ENCODE measurements around the gene STOM.
"Not testable (repeated sequence)": the region's sequence is repeated elsewhere in the genome, so short reads cannot be mapped to it uniquely, and the experiment has no call there.

Gene STOM

DNA sequence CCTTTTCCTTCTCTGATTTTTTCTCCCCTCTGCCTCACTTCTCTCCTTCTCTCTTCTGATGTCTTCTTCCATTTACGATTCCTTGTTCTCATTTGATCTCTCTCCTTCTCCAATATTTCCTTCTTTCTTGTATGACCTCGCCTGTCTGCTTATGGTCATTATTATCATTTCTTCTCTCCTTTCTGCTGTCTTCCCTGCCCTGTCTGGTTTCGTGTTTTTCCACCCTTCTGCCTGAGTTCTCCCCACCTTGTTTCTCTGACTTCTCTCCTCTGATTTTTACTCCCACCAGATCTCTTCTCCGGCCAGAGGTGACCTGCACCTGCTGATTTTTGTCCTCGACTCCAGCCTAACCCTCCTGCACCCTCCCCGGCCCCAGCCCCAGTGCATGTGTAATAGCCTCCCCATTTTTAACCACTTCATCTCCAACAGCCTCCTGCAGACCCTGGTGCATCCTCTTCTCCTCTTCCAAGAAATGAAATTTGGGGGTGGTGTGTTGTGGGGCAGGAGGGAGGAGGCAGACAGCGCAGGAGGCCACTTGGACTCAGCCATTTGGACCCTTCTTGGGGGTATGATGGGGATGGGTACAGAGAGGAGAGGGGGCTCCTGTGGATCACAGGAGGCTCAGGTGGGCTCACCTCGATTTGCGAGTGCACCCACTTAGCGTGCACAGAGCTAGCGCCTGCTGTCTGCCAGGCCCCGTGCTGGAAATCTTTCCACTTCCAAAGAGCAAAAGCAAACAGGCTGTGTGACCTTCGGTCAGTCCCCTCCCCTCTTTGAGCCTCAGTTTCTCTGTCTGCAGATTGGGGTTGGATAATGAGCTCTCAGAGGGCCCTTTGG lies 69.5 kb downstream of the STOM start:
- ATAC-seq (ENCODE audit: low read depth): no peak
- H3K9me3 Mint-ChIP-seq: no peaks in the 10 kb centered on the region
- peaks cover 23% of the 10 kb centered on the region for H3K4me1 Mint-ChIP-seq
- peaks cover 2% of the 10 kb centered on the region for H3K36me3 Mint-ChIP-seq
- H3K27ac Mint-ChIP-seq: peak overlapping the region; percentile 68
- no peaks in the 10 kb centered on the region for H3K27me3 Mint-ChIP-seq
- peak overlapping the region; percentile 83 for H3K4me3 Mint-ChIP-seq
- DNase-seq (ENCODE audit: low spot score in 2 of 2): no peak

DNA sequence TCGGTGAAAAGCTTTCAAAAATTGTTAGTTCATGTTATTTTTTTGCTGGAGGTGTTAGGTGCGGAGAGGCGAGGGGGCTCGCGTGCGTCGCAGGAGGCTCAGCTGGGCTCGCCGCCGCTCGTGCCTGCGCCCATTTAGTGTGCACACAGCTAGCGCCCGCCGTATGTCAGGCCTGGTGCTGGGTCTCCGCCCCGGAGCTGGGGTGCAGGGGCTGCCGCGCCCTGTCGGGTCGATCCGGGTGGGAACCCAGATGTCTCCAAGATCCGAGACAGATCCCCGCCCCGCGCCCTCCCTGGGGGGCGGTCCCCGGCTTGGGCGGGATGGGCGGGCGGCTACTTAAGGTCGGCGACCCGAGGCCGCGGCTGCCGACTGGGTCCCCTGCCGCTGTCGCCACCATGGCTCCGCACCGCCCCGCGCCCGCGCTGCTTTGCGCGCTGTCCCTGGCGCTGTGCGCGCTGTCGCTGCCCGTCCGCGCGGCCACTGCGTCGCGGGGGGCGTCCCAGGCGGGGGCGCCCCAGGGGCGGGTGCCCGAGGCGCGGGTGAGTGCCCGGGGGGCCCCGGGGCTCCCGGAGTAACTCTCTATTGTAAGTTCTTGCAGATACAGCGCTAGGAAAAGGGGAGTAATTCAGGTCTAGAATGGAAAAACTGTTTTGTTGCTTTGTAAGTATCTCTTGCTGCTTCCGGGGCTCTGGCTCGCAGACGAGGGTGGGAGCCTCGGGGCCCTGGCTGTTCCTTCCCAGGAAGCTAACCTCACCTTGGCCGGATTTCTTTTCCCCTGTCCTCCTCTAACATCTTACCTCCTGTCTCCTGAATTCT lies 70.4 kb downstream of the STOM start:
- ATAC-seq (ENCODE audit: low read depth): peak; percentile 64
- peak overlapping the region; percentile 83 for H3K4me3 Mint-ChIP-seq

DNA sequence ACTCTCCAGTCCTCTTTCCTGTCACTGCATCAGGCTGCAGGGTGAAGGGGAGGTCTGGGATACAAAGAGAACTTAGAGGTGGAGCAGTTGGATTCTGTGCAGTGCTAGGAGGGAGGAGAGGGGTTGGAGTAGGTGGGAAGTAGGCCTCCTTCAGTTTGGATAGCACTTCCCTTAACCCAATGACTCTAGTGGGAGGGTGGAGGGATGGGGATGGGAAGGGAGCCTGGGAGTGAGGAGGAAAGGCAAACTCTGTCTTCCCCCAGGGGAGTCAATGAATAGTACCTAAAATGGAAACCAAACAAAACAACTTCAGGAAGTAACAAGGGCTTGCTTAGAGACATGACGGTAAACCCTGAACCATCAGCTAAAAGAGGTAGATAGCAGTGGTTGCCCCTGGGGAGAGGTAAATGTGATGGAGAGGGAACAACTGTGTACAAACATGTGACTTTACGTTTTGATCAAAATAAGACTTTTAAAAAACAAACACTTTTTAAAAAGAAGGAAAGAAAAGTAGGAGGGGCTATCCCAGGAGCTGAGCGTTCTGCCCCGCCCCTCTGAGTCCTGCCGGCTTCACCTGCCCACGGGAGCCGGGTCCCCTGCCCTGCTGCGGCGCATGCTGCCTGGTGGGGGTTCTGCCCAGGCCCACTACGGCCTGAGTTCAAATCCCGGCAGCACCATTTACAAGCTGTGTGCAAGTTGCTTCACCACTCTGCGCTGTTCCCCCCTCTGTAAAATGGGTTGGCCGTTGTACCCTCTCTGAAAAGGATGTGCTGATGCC lies 71.2 kb downstream of the STOM start:
- H3K4me1 Mint-ChIP-seq: peaks cover 23% of the 10 kb centered on the region
- peak; percentile 76 for ATAC-seq (ENCODE audit: low read depth)
- peak overlapping the region; percentile 93 for H3K27ac Mint-ChIP-seq

More for the DNA sequence above, 70.4 kb downstream of the STOM start:
- DNase-seq (ENCODE audit: low spot score in 2 of 2): peak; percentile 31 to 51
- H3K27ac Mint-ChIP-seq: peak overlapping the region; percentile 93
- peaks cover 23% of the 10 kb centered on the region for H3K4me1 Mint-ChIP-seq
- H3K27me3 Mint-ChIP-seq: no peaks in the 10 kb centered on the region
- no peaks in the 10 kb centered on the region for H3K9me3 Mint-ChIP-seq
- peaks cover 2% of the 10 kb centered on the region for H3K36me3 Mint-ChIP-seq

DNA sequence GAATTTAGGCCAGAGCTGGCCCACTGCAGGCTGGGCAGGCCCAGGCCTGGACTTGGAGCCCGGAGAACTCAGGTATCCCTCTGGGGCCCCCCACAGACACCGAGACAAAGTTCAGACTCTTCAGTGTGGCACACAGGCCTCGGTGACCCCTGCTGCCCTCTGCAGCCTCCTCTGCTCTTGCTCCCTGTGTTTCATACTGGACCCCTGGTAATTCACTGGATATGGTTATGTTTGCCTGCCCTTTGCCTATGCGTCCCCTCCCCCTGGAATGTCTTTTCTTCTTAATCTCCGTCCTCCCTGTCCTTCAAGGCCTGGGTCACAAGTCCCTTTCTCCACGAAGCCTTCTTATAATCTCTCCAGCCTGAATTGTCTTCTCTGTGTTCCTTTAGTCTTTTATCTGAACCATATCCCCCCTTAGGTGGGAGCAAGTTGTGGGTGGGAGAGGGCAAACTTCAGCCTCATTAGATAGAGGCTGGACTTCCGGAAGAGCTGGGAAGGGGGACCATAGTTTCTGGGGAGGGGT lies 72.0 kb downstream of the STOM start:
- DNase-seq (ENCODE audit: low spot score in 2 of 2) (no peak), ATAC-seq (ENCODE audit: low read depth) (no peak)
- Mint-ChIP-seq H3K27ac (peak overlapping the region; percentile 93), H3K4me3 (peak overlapping the region; percentile 81), H3K27me3 (no peaks in the 10 kb centered on the region), H3K9me3 (no peaks in the 10 kb centered on the region), H3K4me1 (peaks cover 23% of the 10 kb centered on the region), H3K36me3 (no peaks in the 10 kb centered on the region)

More for the DNA sequence above, 71.2 kb downstream of the STOM start:
- Mint-ChIP-seq H3K4me3 (peak overlapping the region; percentile 81), H3K9me3 (no peaks in the 10 kb centered on the region), H3K36me3 (peaks cover under 1% of the 10 kb centered on the region), H3K27me3 (no peaks in the 10 kb centered on the region)
- DNase-seq (ENCODE audit: low spot score in 2 of 2): peak in 1 of 2 donors; percentile 11

DNA sequence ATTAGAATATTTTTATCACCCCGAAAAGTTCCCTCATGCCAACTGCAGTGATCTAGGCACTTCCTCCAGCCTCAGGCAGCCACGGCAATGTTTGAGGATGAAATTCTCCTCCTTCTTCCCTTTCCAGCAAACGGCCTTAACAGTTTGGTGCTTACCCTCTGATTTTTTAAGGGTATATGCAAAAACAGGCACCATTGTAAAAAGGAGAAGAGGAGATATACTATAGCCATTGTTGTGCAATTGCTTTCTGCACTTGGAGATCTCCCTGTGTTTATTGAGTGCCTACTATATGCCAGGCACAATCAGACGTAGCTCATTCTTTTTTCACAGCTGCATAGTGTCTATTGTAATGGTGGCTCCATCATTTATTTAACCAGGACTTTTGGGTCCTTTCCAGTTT lies 72.7 kb downstream of the STOM start:
- H3K4me1 Mint-ChIP-seq: peaks cover 23% of the 10 kb centered on the region
- no peak for ATAC-seq (ENCODE audit: low read depth)
- no peak for DNase-seq (ENCODE audit: low spot score in 2 of 2)
- H3K4me3 Mint-ChIP-seq: no peak overlapping the region
- no peaks in the 10 kb centered on the region for H3K36me3 Mint-ChIP-seq
- no peaks in the 10 kb centered on the region for H3K27me3 Mint-ChIP-seq
- H3K27ac Mint-ChIP-seq: peak overlapping the region; percentile 93
- H3K9me3 Mint-ChIP-seq: no peaks in the 10 kb centered on the region

DNA sequence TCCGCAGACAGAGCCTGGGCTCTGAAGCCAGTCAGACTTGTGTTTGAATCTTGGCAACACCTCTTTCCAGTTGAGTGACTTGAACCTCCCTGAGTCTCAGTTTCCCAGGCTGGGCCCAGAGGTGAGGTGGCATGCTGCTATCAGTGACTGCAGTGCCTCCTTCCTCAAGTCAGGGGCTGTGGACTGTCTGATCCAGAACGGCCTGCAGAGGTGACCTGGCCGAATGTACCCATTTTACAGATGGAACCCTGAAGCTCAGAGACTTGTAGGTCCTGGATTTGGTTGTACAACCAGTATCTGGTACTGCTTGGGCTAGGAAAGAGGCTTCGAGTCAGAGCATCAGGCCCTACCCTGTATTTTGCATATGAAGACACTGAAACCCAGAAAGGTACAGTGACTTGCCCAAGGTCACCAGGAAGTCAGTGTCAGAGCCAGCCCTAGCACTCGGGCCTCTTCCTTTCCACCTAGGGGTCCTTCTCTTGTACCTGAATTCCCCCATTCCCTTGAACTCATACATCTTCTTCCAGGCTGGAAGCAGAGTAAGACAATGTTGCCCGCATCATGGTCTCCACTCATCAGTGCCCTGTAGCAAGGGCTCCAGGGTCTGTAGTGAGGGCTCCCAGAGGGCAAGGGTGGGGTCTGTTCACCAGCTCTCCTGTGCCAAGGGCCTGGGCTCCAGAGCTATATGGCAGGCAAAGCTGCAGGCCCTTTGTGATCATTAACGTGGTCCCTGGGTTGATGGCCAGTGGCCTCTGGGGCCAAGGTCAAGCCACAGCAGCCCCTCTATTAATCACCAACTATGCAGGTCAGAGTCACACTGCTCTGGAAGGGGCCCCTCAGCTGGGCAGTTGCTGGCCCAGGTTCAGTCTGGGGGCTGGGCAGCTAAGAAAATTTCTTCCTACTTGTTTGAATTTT lies 73.6 kb downstream of the STOM start:
- Mint-ChIP-seq H3K27ac (peak overlapping the region; percentile 93), H3K4me3 (no peak overlapping the region), H3K36me3 (no peaks in the 10 kb centered on the region), H3K4me1 (peaks cover 23% of the 10 kb centered on the region), H3K27me3 (no peaks in the 10 kb centered on the region), H3K9me3 (no peaks in the 10 kb centered on the region)
- no peak for ATAC-seq (ENCODE audit: low read depth)
- no peak for DNase-seq (ENCODE audit: low spot score in 2 of 2)

DNA sequence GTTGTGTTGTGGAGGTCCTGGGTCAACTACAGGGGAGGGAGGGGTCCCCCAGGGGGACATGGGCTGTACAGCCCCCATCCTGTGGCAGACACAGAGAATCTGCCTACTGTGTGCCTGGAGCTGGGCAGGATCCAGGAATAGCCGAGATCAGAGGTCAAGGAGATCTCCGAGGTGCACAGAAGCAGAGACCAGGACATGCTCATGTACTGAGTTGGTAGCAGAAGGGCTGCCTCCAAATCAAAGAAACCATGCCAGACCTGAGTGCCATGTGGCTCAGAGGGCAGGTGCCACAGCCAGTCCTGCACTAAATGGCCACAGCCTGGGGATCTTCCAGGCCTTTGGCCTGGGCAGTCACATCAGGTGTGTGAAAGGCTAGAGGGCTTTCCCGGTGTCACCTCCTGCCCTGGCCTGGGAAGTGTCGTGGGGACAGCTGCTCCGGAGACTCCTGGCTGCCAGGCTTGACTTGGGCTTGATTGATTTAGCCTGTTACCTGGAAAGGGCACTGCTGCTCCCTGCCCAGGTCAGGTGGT lies 74.3 kb downstream of the STOM start:
- no peak overlapping the region for H3K27ac Mint-ChIP-seq
- DNase-seq (ENCODE audit: low spot score in 2 of 2): no peak
- no peak overlapping the region for H3K4me3 Mint-ChIP-seq
- peaks cover 23% of the 10 kb centered on the region for H3K4me1 Mint-ChIP-seq
- ATAC-seq (ENCODE audit: low read depth): no peak
- H3K9me3 Mint-ChIP-seq: no peaks in the 10 kb centered on the region
- no peaks in the 10 kb centered on the region for H3K36me3 Mint-ChIP-seq
- no peaks in the 10 kb centered on the region for H3K27me3 Mint-ChIP-seq

DNA sequence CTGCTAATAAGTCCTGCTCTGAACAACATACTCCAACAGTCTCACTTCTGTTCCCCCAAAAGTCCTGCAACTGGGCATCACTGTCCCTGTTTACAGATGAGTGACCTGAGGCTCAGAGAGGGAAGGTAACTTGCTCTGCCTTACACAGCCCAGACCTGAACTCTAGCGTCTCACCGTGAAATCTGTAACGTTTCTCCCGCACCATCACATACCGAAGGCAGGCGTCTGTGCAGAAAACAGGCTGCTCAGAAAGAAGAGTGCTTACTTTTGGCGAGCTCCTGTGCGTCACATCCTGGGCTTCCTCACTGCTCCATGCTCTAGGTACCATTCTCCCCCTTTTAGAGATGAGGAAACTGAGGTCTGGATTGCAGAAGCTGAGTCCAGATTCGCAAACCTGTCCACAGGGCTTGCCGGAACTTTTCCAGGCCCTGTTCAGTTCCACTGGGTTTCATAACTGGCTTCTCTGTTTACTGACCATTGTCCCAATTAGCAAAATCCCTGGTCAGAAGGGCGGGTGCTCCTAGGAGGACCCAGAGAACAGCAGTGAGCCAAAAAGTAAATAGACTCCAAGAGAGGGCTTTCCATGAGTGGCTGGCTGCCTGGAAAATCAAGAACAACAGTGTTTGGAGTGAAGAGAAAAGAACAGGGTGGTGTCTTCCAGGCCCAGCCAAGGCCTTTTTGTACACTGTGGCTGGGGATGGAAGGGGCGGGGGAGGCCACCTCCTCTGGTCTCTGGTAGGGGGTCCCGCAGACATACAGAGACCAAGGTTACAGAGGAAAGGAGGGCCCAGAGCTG lies 75.0 kb downstream of the STOM start:
- ATAC-seq (ENCODE audit: low read depth) (no peak), DNase-seq (ENCODE audit: low spot score in 2 of 2) (no peak)
- H3K27me3 Mint-ChIP-seq: no peaks in the 10 kb centered on the region
- H3K4me3 Mint-ChIP-seq: no peak overlapping the region
- H3K27ac Mint-ChIP-seq: no peak overlapping the region
- peaks cover 17% of the 10 kb centered on the region for H3K4me1 Mint-ChIP-seq
- H3K9me3 Mint-ChIP-seq: no peaks in the 10 kb centered on the region
- no peaks in the 10 kb centered on the region for H3K36me3 Mint-ChIP-seq

DNA sequence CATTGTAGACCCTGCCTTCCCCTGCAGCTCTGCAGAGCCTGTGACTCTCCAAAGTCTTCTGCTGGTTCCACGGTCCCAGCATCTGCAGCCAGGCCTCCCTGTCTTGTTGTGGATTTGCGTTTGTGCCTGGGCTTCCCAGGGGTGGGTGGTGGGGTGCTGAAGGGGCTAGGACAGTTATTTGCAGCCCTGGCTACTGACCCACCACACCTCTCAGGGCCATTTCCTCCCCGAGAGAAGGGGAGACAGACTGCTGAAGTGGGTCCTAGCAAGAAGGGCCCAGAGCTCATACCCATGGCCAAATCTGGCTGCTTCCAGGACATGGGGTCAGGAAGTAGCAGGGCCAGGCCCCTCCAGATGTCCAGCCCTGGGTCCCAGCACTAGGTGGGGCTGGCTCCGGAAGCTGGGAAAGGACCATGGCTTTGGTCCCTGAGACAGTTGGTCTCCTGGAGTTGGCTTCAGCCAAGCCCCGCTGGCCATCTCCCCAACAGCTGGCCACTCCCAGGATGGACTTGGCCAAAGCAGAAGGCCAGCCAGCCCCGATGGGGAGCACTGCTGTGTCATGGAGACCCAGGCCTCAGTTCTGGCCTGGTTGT lies 75.8 kb downstream of the STOM start:
- no peak overlapping the region for H3K27ac Mint-ChIP-seq
- H3K4me1 Mint-ChIP-seq: peaks cover 18% of the 10 kb centered on the region
- no peak for ATAC-seq (ENCODE audit: low read depth)

DNA sequence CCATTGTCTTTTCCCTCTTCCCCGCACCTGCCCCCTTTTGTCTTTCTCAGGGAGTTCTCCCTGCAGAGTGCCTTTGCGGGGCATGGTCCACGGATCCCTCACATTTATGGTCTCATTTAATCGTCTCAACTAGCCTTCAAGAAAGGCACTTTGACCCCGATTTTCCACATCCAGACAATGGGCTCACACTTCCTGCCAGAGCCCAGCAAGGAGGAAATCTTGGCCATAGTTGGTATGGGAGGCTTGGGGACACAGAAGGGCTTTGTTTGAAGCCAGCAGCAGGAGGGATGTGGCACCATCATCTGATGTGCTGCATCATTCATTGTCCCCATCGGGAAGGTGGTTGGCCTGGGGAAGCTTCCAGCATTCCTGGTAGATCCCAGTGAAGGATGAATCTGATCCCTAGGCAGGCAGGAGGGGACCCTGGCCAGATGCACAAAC lies 77.2 kb downstream of the STOM start:
- ATAC-seq (ENCODE audit: low read depth) (no peak), DNase-seq (ENCODE audit: low spot score in 2 of 2) (no peak)
- no peaks in the 10 kb centered on the region for H3K9me3 Mint-ChIP-seq
- H3K4me3 Mint-ChIP-seq: no peak overlapping the region
- H3K27ac Mint-ChIP-seq: no peak overlapping the region
- peaks cover 4% of the 10 kb centered on the region for H3K36me3 Mint-ChIP-seq
- H3K4me1 Mint-ChIP-seq: peaks cover 12% of the 10 kb centered on the region
- no peaks in the 10 kb centered on the region for H3K27me3 Mint-ChIP-seq

More for the DNA sequence above, 75.8 kb downstream of the STOM start:
- Mint-ChIP-seq H3K36me3 (no peaks in the 10 kb centered on the region), H3K27me3 (no peaks in the 10 kb centered on the region), H3K4me3 (no peak overlapping the region), H3K9me3 (no peaks in the 10 kb centered on the region)
- no peak for DNase-seq (ENCODE audit: low spot score in 2 of 2)

DNA sequence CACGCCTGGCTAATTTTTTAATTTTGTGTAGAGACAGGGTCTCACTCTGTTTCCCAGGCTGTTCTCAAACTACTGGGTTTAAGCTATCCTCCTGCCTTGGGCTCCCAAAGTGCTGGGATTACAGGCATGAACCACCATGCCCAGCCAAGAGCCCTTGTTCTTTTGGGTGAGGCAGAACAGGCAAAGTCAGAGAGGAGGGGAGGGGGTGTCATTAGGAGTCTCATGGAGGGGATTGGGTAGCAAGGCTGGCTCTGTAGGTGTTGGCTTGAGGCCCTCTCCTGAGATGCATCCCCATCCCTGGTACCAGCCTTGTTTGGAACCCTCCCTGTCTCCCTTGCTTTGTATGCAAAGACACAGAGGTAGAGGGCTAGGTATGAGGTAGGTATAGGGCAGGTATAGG lies 78.0 kb downstream of the STOM start:
- peaks cover 7% of the 10 kb centered on the region for H3K4me1 Mint-ChIP-seq
- no peaks in the 10 kb centered on the region for H3K27me3 Mint-ChIP-seq
- peaks cover 6% of the 10 kb centered on the region for H3K36me3 Mint-ChIP-seq
- H3K9me3 Mint-ChIP-seq: no peaks in the 10 kb centered on the region
- no peak for DNase-seq (ENCODE audit: low spot score in 2 of 2)
- ATAC-seq (ENCODE audit: low read depth): no peak
- H3K27ac Mint-ChIP-seq: no peak overlapping the region
- no peak overlapping the region for H3K4me3 Mint-ChIP-seq

DNA sequence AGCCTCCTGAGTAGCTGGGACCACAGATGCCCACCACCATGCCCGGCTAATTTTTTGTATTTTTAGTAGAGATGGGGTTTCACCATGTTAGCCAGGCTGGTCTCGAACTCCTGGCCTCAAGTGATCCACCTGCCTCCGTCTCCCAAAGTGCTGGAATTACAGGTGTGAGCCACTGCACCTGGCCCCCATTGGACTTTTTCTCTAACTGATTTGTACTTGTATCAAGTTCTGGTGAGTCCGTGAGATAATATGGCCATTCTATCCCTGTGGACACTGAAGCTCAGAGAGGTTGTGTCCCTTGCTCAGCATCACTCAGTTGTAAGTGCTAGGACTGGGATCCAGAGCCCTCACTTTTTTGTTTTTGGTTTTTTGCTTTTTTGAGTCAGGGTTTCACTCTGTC lies 78.5 kb downstream of the STOM start:
- not testable (repeated sequence) for H3K27ac Mint-ChIP-seq; H3K27me3 Mint-ChIP-seq; H3K36me3 Mint-ChIP-seq; H3K4me1 Mint-ChIP-seq; H3K4me3 Mint-ChIP-seq; H3K9me3 Mint-ChIP-seq; DNase-seq (ENCODE audit: low spot score in 2 of 2); ATAC-seq (ENCODE audit: low read depth)

Data from memory B cell (primary cell).